HG02884 (cell line): Measurements from ENCODE around the gene GPATCH1.

Experiments used
- ATAC-seq: cut with Tn5 transposase; IDR thresholded peaks from one replicate; pipeline ENCODE4 v1.9.1; 2021; ENCODE audit warnings: mild to moderate bottlenecking, moderate library complexity; ENCODE audit not compliant: unreplicated experiment

The GPATCH1 gene

GRCh38 chr19:33063753-33064457 is 17.1 kb upstream of the GPATCH1 start:
- no peak for ATAC-seq

- ATAC-seq, result no peak
Measured at GRCh38 chr19:33064458-33064791, 16.6 kb upstream of the GPATCH1 start.

GRCh38 chr19:33064792-33065550 is 16.0 kb upstream of the GPATCH1 start, which contains the start of gene RHPN2:
Gene RHPN2, minus strand, starts transcription at chr19:33064888. Its CDS starts 36 bp downstream, at chr19:33064852.
- no peak for ATAC-seq

- ATAC-seq, result no peak
Measured at GRCh38 chr19:33066543-33066942, 14.4 kb upstream of the GPATCH1 start.

- ATAC-seq, result no peak
Measured at GRCh38 chr19:33067121-33067520, 13.9 kb upstream of the GPATCH1 start.

- no peak for ATAC-seq
Measured at GRCh38 chr19:33071887-33072286, 9.1 kb upstream of the GPATCH1 start.

- no peak for ATAC-seq
Measured at GRCh38 chr19:33075519-33075918, 5.5 kb upstream of the GPATCH1 start.

- ATAC-seq, result no peak
Measured at GRCh38 chr19:33085570-33086128, 4.7 kb downstream of the GPATCH1 start.

- no peak for ATAC-seq
Measured at GRCh38 chr19:33086955-33087354, 6.0 kb downstream of the GPATCH1 start.

GRCh38 chr19:33089010-33089409 is 8.0 kb downstream of the GPATCH1 start:
- no peak for ATAC-seq

- no peak for ATAC-seq
Measured at GRCh38 chr19:33090179-33090578, 9.2 kb downstream of the GPATCH1 start.

GRCh38 chr19:33093420-33094210 is 12.6 kb downstream of the GPATCH1 start:
- no peak for ATAC-seq

GRCh38 chr19:33094436-33095067 is 13.6 kb downstream of the GPATCH1 start:
- no peak for ATAC-seq

- ATAC-seq, result no peak
Measured at GRCh38 chr19:33096005-33096404, 15.0 kb downstream of the GPATCH1 start.

GRCh38 chr19:33098055-33098534 is 17.1 kb downstream of the GPATCH1 start:
- no peak for ATAC-seq

GRCh38 chr19:33100894-33101644 is 20.1 kb downstream of the GPATCH1 start:
- ATAC-seq, result no peak

GRCh38 chr19:33102893-33103292 is 21.9 kb downstream of the GPATCH1 start:
- ATAC-seq, result no peak

GRCh38 chr19:33108161-33108560 is 27.2 kb downstream of the GPATCH1 start:
- ATAC-seq, result no peak

- no peak for ATAC-seq
Measured at GRCh38 chr19:33110137-33110910, 29.3 kb downstream of the GPATCH1 start.
